ENCODE measurements around the gene EIF3L. TPM values are rescaled to one million over a fixed set of nuclear protein-coding genes. Genes with fewer than 3 reads are reported as not detected.

EIF3L gene
- total RNA-seq, 4 donors from 2014 or later: 336 to 538 (median 412) TPM

DNA sequence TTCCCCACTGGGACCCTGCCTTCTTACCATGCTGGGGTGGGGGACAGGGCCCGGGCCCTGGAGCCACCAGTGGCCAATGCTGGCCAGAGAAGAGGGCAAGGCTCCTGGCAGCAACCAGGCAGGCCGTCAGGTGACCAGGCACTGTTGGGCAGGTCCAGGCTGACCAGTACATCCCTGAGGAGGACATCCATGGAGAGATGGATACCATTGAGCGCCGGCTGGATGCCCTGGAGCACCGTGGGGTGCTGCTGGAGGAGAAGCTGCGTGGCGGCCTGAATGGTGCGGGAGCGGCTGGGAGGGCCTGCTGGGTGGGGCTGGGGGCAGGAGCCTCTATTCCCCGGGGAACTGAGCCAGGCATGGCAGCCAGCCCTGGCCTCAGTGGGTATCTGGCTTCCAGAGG, 83.2 kb downstream of the EIF3L start:
- H3K27me3 ChIP-seq: no peaks in the 10 kb centered on the region
- WGBS, 2 donors (ENCODE audit: low coverage in 1 of 2): 80% methylated on average over 1 of the region's 10 CpGs; no CpG with 5 or more reads in 1 of the 2 donors
- no peak for ATAC-seq
- peak overlapping the region in 3 of 4 donors; percentile 78 to 83 (median 82) for H3K27ac ChIP-seq
- H3K9me3 ChIP-seq: no peaks in the 10 kb centered on the region
- no peak overlapping the region for H3K4me3 ChIP-seq
- peaks cover 0 to 78% of the 10 kb centered on the region in 2 donors for H3K36me3 ChIP-seq
- H3K4me1 ChIP-seq: peaks cover 3 to 60% (median 9%) of the 10 kb centered on the region in 3 donors
- TF ChIP-seq POLR2AphosphoS5 (IDR thresholded peaks at IDR 0.05) (no peak), EP300 (IDR thresholded peaks at IDR 0.05) (no peak), POLR2A (IDR thresholded peaks at IDR 0.05) (no peak)
- TF ChIP-seq, protein P1, sequence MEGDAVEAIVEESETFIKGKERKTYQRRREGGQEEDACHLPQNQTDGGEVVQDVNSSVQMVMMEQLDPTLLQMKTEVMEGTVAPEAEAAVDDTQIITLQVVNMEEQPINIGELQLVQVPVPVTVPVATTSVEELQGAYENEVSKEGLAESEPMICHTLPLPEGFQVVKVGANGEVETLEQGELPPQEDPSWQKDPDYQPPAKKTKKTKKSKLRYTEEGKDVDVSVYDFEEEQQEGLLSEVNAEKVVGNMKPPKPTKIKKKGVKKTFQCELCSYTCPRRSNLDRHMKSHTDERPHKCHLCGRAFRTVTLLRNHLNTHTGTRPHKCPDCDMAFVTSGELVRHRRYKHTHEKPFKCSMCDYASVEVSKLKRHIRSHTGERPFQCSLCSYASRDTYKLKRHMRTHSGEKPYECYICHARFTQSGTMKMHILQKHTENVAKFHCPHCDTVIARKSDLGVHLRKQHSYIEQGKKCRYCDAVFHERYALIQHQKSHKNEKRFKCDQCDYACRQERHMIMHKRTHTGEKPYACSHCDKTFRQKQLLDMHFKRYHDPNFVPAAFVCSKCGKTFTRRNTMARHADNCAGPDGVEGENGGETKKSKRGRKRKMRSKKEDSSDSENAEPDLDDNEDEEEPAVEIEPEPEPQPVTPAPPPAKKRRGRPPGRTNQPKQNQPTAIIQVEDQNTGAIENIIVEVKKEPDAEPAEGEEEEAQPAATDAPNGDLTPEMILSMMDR (IDR thresholded peaks at IDR 0.05): no peak

DNA sequence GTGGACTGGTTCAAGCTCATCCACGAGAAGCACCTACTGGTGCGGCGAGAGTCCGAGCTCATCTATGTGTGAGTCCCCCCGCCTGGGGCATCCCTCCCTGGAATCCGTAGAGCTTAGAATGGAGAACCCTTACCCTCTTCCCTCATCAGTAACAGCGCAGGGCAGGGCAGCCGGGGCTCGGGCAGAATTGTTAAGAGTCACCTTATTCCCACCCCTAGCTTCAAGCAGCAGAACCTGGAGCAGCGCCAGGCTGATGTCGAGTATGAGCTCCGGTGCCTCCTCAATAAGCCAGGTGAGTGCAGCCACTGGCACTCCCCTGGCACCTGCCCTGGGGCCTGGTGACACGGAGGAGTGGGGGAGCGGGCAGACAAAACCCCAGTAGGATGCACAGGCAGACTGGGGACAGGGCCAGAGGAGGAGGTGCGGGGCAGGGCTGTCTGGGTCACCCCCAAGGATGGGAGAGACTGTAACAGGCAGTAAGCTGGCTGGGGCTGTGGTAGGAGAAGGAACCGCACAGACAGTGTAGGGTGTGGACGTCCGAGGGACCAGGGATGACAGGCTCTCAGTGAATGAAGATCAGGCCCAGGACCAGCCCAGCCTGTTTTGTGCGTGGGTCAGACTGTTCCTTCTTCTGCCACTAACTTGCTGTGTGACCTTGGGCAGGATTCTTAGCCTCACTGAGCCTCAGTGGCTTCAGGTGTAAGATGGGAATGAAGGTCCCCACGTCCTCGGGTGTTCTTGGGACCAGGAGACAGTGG, 83.8 kb downstream of the EIF3L start:
- Histone ChIP-seq H3K27ac (peak overlapping the region; percentile 16 to 83 (median 80)), H3K4me3 (no peak overlapping the region), H3K9me3 (no peaks in the 10 kb centered on the region), H3K36me3 (peaks cover 0 to 78% of the 10 kb centered on the region in 2 donors), H3K27me3 (no peaks in the 10 kb centered on the region), H3K4me1 (peaks cover 3 to 60% (median 9%) of the 10 kb centered on the region in 3 donors)
- no peak for ATAC-seq
- WGBS, 2 donors (ENCODE audit: low coverage in 1 of 2): 21 to 27% methylated on average over 2 to 4 of the region's 21 CpGs
- TF ChIP-seq POLR2AphosphoS5 (IDR thresholded peaks at IDR 0.05) (peak; percentile 2), EP300 (IDR thresholded peaks at IDR 0.05) (no peak), POLR2A (IDR thresholded peaks at IDR 0.05) (no peak)
- TF ChIP-seq, protein P1 (IDR thresholded peaks at IDR 0.05): no peak

DNA sequence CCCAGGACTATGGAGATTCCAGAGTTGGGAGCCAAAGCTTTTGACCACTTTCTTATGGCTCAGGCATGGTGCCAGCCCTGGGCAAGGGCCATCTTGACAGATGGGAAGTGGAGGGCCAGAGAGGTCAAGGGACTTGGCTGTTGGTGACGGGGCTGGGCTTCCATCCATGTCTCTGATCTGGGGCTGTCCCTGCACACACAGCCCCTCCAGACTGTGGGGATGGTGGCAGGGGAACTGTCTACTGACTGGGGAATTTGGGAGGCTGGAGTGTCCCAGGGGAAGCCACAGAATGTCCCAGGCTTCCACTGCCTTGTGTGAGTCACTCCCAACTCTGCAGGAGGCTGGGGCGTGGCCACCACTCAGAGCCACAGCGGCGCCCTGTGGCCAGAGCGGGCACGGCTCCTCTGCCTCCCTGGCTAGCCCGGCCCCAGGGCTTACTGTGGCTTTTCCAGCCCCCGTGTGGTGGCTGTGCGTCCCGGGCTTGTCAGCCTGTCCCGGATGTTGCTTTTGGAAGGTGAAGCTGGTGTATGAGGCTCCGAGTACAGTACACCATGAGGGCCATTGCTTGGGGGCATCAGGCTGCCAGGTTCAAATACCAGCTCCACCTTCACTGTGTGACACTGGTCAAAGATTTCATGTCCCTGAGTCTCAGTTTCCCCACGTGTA, 84.6 kb downstream of the EIF3L start:
- no peaks in the 10 kb centered on the region for H3K9me3 ChIP-seq
- H3K27ac ChIP-seq: peak overlapping the region; percentile 16 to 83 (median 80)
- WGBS, 2 donors (ENCODE audit: low coverage in 1 of 2): 7% methylated on average over 2 of the region's 13 CpGs; no CpG with 5 or more reads in 1 of the 2 donors
- ATAC-seq: peak; percentile 97
- H3K36me3 ChIP-seq: peaks cover 0 to 77% of the 10 kb centered on the region in 2 donors
- H3K27me3 ChIP-seq: no peaks in the 10 kb centered on the region
- H3K4me1 ChIP-seq: peaks cover 3 to 59% (median 9%) of the 10 kb centered on the region in 3 donors
- peak; percentile 28 for TF ChIP-seq POLR2AphosphoS5 (IDR thresholded peaks at IDR 0.05)
- TF ChIP-seq, protein P1 (IDR thresholded peaks at IDR 0.05): peak in 3 of 4 experiments; percentile 98
- no peak for TF ChIP-seq POLR2A (IDR thresholded peaks at IDR 0.05)
- no peak for TF ChIP-seq EP300 (IDR thresholded peaks at IDR 0.05)
- no peak overlapping the region for H3K4me3 ChIP-seq

Small RNA genes lying within 50 kb of the gene (small RNA-seq; reads per million reads assigned to genes)
- 0 to 0.82 (median 0.31) reads per million in 4 donors for gene MIR659

Other genes with a start within 250 kb of the EIF3L start
- 10 to 100 TPM; 37.8 to 46.5 (median 39.1) TPM for gene GGA1, start 240.6 kb upstream of the EIF3L start, total RNA-seq
- 1 to 10 TPM; 2.9 to 4.9 (median 3.2) TPM for gene SH3BP1, start 209.8 kb upstream of the EIF3L start, total RNA-seq
- gene PDXP, start 190.7 kb upstream of the EIF3L start, total RNA-seq: 10 to 100 TPM in 3 of 4 donors, 1 to 10 TPM in 1; 9.2 to 19.3 (median 17.2) TPM
- gene LGALS1, start 173.8 kb upstream of the EIF3L start, total RNA-seq: 1,000 to 10,000 TPM in 3 of 4 donors, 100 to 1,000 TPM in 1; 747 to 1,092 (median 1,059) TPM
- 10 to 100 TPM; 16.3 to 29.1 (median 20.2) TPM for gene NOL12, start 163.1 kb upstream of the EIF3L start, total RNA-seq
- gene TRIOBP, start 152.4 kb upstream of the EIF3L start, total RNA-seq: 100 to 1,000 TPM; 128 to 234 (median 137) TPM
- gene GCAT, start 41.5 kb upstream of the EIF3L start, total RNA-seq: 10 to 100 TPM in 3 of 4 donors, 1 to 10 TPM in 1; 8.0 to 21.0 (median 15.7) TPM
- not detected for gene GALR3, start 26.0 kb upstream of the EIF3L start, total RNA-seq
- 10 to 100 TPM; 21.3 to 66.6 (median 40.9) TPM for gene ANKRD54, start 5.1 kb upstream of the EIF3L start, total RNA-seq
- 100 to 1,000 TPM in 1 of 4 donors, 10 to 100 TPM in 3; 46.9 to 132 (median 48.1) TPM for gene MICALL1, start 56.9 kb downstream of the EIF3L start, total RNA-seq
- under 1 TPM in 2 of 4 donors, not detected in 2; 0.31 to 0.40 TPM for gene C22orf23, start 104.2 kb downstream of the EIF3L start, total RNA-seq
- 10 to 100 TPM; 41.4 to 79.5 (median 72.0) TPM for gene POLR2F, start 104.3 kb downstream of the EIF3L start, total RNA-seq
- gene SOX10, start 135.1 kb downstream of the EIF3L start, total RNA-seq: 10 to 100 TPM in 1 of 4 donors, 1 to 10 TPM in 3; 6.9 to 16.0 (median 9.2) TPM
- gene PICK1, start 208.0 kb downstream of the EIF3L start, total RNA-seq: 10 to 100 TPM; 20.3 to 35.3 (median 25.7) TPM
- gene SLC16A8, start 234.8 kb downstream of the EIF3L start, total RNA-seq: not detected

Measured in gastroesophageal sphincter (tissue), 4 donors.